A673 (cell line): Measurements from ENCODE around the gene ATP6V0D1.

Experiments used
- EZH2 ChIP-seq: fragments of 200-600 bp; sonication (generic); IDR thresholded peaks from 2 replicates; pipeline ENCODE4 v1.6.1; 2017; ENCODE audit warnings: borderline replicate concordance, low read depth, mild to moderate bottlenecking, mixed read lengths, antibody characterized with exemption, low read length; ENCODE audit not compliant: poor library complexity, severe bottlenecking
- TF ChIP-seq, protein P1 (sequence below): fragments of 300-800, 200-600 bp; sonication (generic); conservative IDR thresholded peaks from 2 replicates; pipeline ENCODE4 v1.5.1; 2017; ENCODE audit warnings: low read depth, mild to moderate bottlenecking, antibody characterized with exemption, low read length, moderate library complexity, mixed read lengths

DNA sequence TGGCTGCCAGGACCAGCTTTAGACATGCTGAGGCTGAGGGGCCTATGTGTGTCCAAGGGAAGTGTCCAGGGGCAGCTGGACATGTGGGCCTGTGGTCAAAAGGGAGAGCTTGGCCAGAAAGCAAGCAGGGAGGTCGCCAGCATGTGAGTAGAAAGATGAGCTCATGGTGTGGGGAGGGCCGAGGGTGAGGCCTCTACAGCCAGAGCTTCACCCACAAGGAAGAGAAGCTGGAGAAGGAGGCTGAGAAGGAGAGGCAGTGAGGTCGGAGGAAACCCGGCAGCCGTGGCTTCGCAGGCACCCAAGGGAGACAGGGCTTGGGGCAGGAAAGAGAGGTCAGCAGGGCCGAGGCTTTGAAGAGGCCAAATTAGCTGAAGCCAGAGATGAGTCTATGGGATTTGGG lies 54.0 kb downstream of the ATP6V0D1 start:
- TF ChIP-seq, protein P1, sequence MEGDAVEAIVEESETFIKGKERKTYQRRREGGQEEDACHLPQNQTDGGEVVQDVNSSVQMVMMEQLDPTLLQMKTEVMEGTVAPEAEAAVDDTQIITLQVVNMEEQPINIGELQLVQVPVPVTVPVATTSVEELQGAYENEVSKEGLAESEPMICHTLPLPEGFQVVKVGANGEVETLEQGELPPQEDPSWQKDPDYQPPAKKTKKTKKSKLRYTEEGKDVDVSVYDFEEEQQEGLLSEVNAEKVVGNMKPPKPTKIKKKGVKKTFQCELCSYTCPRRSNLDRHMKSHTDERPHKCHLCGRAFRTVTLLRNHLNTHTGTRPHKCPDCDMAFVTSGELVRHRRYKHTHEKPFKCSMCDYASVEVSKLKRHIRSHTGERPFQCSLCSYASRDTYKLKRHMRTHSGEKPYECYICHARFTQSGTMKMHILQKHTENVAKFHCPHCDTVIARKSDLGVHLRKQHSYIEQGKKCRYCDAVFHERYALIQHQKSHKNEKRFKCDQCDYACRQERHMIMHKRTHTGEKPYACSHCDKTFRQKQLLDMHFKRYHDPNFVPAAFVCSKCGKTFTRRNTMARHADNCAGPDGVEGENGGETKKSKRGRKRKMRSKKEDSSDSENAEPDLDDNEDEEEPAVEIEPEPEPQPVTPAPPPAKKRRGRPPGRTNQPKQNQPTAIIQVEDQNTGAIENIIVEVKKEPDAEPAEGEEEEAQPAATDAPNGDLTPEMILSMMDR = no peak
- TF ChIP-seq EZH2 = no peak
